GM18507 (cell line): ENCODE results near the gene FAM13A.
"Not testable (repeated sequence)": the region's sequence is repeated elsewhere in the genome, so short reads cannot be mapped to it uniquely, and the experiment has no call there.

ENCODE experiments used
- DNase-seq: peaks from one replicate; pipeline ENCODE4 v3.0.0; 2011; ENCODE audit warnings: low read depth; ENCODE audit not compliant: insufficient read length; ENCODE audit errors: extremely low spot score
- FAIRE-seq: peaks from 2 replicates; lab custom pipeline; 2011; peaks lifted over from hg19 to GRCh38; lab: Jason Lieb, UNC

The FAM13A gene

DNA sequence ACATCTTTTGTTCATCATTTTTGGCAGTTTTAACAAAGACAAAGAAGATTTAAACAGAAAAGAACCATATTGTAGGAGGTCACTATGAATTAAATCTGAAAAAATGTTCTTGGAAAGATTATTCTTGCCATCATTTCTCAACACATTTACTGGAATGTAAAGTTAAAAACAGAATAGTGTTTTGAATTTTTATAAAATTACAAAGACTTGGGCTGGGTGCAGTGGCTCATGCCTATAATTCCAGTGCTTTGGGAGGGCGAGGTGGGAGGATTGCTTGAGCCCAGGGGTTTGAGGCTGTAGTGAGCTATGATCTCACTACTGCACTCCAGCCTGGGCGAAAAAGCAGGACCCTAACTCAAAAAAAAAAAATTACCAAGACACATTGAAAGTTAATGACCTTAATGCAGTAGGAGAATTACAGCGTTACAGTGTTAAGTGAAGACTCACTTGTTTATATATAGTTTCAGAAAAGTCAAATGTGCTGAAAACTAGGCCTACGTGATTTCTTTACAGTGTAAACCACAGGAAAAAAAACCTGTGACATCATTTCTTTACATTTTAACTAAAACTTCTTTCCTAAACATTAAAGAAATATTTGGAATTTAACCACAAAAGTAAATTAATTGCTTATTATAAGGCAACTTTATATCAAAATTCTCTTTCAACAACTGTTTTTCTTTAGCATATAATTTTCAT is 7.9 kb downstream of the FAM13A start:
- DNase-seq = no peak
- no peak for FAIRE-seq

DNA sequence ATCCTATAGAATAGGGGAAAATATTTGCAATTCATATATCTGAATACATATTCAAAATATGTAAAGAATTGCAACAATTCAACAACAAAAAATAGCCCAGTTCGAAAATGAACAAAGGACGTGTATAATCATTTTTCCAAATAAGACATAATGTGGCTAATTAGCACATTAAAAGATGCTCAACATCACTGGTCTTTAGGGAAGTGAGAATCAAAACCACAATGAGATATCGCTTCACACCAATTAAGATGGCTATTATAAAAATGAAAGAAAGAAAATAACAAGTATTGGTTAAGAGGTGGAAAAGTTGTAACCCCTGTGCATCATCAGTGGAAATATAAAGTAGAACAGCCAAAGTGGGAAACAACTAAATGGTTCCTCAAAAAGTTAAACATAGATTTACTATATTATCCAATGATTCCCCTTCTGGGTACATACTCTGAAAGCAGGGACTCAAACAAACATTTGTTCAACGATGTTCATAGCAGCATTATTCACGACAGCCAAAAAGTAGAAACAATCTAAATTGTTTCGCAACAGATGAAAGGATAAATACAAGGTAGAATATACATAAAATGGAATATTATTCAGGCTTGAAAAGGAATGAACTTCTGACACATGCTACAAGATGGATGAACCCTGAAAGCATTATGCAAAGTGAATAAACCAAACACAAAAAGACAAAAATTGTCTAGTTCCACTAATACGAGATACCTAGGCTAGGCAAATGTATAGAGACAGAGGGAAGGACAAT is 12.7 kb downstream of the FAM13A start:
- FAIRE-seq = no peak
- no peak for DNase-seq

DNA sequence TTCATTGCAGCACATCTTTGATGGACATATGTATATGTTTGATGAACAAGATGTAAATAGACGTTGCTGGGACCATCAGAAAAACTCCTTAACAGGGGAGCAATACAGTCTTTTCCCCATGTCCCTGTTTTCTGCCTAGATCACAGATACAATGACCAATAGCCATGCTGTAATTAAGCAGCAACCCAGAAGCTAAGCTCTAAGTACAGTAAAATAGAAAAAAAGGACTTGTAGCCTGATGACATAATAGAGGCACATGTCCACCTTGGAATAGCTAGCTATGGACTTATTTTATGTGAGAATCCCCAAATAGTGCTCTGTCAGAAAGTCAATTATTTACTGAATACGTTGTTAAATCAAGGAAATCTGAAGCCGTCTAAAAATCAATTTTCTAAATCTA is 14.9 kb downstream of the FAM13A start:
- FAIRE-seq (no peak), DNase-seq (no peak)

DNA sequence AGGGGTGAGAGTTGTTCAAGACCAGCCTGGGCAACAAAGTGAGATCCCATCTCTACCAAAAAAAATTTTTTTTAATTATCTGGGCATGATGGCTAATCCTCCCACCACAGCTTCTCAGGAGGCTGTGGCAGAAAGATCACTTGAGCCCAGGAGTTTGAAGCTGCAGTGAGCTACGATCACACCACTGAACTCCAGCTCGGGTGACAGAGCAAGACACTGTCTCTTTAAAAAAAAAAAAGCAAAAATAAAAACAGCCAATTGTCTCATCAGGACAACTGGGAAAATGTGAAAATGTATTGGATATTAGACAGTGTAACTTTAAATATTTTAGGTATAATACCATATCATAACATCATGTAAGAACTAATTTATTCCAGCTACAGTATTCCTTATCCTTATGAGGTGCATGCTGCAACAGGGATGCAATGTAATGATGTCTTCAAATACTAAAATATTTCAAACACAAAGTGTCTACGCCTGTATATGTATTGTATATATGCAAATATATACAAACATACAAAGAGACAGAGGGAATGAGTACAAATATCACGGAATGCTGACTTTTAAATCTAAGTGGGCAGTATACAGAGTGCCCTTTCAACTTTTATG is 17.2 kb downstream of the FAM13A start:
- DNase-seq = no peak
- no peak for FAIRE-seq

DNA sequence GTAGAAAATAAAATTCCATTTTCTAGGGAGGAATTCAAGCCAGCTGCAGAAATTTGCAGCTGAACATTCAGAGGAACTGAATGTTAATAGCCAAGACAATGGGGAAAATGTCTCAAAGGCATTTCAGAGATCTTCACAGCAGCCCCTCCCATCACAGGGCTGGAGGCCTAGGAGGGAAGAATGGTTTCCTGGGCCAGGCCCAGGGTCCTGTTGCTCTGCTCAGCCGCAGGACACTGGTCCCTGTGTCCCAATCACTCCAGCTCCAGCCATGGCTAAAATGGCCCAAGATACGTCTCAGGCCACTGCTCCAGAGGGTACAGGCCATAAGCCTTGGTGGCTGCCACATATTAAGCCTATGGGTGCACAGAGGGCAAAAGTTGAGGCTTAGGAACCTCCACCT is 20.4 kb downstream of the FAM13A start:
- DNase-seq (no peak), FAIRE-seq (no peak)

DNA sequence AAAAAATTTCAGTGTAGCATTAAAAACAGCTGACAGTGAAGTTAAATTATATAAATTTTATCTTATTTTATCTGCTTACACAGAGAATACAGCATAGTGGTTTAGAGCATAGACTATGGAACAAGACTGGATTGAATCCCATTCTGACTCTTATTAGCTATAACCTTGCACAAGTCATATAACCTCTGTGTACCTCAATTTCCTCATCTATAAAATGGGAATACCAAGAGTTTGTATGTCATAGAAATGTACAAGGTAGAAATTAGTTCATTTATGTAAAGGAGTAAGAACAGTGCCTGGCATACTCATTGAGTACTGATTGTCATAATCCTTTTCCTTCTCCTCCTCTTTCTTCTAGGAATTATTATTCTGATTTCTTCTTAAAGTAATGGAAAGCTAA is 25.7 kb downstream of the FAM13A start:
- DNase-seq = no peak
- FAIRE-seq = no peak

DNA sequence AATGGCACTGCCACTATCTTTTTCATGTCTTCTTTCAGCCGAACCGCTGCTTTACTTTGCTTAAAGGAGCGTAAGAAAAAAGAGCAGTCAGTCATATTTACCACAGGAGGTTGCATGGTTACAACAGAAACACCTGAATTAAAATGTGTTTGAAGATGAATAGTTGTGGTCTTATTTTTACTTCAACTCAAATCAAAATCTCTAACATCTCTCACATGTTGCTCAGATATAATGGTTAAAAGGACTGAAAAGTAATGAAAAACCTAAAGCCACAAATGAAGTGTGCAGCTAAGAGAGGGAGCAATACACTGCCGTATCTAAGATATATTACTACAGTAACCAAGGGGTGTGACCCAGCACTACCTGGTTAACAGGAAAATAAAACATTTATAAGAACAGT is 27.4 kb downstream of the FAM13A start:
- no peak for FAIRE-seq
- no peak for DNase-seq

DNA sequence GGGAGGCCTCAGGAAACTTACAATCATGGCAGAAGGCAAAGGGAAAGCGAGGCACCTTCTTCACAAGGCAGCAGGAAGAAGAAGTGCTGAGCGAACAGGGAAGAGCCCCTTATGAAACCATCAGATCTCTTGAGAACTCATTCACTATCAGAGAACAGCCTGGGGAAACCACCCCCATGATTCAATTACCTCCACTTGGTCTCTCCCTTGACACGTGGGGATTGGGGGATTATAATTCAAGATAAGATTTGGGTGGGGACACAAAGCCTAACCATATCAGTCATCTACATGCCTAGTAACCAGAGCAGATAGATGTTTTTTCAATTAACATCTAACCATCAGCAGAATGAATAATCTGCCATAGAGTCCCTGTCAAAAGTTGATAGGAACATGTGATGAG is 30.4 kb downstream of the FAM13A start:
- no peak for DNase-seq
- no peak for FAIRE-seq

DNA sequence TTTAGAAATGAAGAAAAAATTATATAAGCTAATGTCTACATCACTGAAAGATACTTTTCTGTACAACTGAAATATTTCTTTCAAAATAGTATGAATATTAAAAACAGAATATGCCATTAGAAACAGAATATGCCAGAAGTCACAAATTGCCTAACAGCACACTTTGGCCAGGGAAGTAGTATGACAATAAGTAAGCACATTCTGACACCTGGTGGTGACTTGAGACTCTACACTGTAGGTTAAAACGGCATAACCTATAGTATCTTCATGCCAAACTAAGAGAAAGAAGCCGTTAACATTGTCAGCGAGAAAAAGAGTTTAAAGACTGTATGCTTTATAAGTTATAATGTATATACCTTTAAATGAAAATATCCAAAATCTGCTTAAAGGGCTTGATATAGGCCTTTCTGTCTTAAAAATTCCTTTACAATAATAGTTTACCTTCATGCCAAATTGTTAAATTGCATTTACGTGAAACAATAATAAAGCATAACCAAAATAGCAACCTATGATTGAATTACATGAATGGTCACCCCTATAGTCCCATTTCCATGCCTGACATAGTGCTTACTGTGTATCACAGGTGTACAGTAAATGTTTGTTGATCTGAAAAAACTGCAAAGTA is 32.8 kb downstream of the FAM13A start:
- DNase-seq = peak; percentile 25

DNA sequence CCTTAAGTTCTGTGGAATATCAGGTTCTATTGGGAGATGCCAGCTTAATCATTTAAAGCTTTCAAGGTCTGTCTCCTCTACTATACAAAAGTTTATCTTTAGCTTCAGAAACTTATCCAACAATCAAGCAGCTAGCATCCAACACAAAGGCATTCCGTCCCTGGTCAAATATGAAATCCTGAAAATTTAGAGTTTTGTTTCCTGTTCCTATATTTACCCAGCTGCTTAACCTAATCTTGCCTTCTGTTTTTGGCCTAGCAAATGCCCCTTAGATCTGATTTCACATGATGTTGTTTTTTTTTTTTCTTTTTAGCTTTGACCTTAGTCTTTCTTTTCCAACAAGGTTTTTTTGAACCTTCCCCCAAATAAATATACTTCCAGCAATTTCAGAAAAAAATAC is 33.8 kb downstream of the FAM13A start:
- DNase-seq = no peak
- no peak for FAIRE-seq

More for the DNA sequence above, 32.8 kb downstream of the FAM13A start:
- FAIRE-seq = peak; percentile 91

DNA sequence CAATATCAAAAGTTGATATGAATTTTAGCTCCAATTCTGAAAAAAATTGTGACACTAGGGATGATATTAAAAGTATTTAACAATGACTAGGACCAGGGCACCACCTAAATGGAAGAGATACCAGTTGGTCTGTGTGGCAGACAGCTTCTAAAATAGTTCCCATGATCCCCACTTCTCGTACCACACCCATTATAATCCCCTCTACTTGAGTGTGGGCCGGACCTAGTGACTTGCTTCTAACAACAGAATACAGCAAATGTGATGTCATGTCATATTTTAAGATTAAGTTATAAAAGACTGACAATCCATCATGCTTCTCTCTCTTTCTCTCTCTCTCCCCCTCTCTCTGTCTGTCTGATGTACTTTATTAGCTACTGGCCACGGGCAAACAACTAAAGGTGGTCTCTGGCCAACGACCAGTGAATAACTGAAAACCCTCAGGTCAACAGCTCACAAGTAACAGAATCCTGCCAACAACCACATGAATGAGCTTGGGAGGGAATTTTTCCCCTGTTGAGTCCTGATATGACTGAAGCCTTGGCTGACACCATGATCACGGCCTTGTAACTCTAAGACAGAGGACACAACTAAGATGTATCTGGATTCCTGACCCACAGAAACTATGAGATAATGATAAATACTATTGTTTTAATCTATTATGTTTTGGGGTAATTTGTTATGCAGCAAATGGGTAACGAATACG is 34.4 kb downstream of the FAM13A start:
- no peak for FAIRE-seq
- DNase-seq = no peak

DNA sequence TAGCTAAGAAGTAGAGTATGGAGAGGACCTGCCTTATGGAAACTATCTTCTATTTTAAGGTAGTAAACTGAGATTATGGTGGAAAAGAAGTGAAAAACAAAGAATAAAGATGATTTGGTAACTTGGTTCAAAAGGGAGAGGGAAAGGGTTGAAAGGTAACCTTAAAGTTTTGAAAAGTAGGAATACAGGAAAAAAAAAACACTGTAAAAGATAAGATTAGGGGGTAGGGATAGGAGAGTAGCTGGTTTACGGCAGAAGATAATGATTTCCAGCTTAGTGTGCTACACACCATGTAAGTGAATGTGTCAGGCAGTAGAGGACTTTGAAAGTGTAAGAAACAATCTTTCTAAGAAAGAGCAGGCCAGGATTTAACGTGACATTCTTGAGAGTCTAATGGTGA is 35.3 kb downstream of the FAM13A start:
- DNase-seq (no peak), FAIRE-seq (no peak)

DNA sequence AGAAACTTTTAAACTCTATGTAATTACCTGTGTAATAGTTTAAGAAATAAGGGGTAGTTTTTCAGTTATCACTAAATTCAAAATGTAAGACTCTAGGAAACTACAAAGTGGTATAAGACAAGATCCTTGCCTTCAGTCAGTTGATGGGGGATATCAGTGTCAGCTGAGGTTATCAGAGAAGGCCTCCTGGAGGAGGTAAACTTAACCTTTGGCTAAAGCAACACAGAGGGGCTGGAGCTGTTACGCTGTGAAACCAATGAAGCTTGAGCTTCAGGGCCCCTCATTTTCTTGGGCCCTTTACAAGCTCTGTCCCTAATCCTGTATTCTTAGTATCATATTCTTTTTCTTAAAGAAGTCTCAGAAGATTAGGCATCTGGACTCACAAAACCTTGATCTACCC is 35.9 kb downstream of the FAM13A start:
- FAIRE-seq (no peak), DNase-seq (no peak)

DNA sequence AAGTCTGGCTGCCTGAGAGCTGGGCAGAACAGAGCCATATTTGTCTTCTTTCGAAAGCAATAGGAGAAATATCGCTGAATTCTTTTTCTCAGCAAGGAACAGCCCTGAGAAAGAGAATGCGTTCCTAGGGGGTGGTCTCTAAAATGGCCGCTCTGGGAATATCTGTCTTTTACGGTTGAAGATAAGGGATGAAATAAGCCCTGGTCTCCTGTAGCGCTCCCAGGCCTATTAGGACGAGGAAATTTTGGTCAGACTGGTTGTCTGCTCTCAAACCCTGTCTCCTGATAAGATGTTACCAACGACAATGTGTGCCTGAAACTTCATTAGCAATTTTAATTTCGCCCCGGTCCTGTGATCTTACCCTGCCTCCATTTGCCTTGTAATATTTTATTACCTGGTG is 42.1 kb downstream of the FAM13A start:
- not testable (repeated sequence) for DNase-seq, FAIRE-seq

DNA sequence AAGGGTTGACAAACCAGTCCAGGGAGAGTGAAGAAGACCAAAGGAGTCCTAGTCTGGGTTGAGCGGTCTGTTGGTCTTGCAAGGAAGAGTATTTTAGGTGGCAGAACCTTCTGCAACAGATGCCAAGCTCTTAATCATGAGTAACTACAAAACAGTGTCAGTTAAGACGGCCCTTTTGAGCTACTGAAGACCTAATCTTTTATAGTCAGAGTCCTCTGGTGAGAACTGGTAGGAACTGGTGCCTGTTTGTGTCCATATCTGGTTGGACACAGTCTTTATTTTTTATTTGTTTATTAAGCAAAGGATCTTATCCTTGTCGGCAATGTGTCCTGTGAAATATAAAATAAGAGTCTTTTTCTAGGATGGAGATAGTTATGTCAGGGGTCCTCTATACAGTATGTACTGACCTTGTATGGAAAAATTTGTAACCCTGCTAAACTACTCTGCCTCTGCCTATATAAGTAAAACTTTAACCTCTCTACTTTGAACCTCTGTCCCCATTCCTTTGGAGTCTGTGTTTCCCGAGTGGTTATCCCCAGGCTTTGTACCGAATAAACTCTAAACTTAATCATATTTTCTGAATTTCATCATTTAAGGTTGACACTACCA is 47.1 kb downstream of the FAM13A start:
- FAIRE-seq (no peak), DNase-seq (no peak)

DNA sequence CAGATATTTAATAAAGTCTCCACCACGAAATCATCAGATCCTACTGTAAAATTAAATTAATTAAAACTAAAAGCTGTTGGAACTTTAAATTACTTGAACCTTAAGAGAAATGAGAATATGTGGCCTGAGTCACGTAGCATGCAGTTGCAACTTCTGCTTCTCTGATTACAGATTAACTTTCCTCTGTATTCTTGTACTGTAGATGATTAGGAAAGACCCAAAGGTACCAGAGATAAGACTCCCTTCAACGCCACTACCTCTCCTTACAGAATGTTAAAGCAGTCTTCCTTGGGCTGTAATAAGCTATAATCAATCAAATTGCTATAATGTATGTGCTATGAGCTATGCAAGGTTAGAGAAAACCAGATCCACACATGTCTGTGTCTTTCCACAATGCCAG is 47.9 kb downstream of the FAM13A start:
- FAIRE-seq (peak; percentile 69), DNase-seq (no peak)

DNA sequence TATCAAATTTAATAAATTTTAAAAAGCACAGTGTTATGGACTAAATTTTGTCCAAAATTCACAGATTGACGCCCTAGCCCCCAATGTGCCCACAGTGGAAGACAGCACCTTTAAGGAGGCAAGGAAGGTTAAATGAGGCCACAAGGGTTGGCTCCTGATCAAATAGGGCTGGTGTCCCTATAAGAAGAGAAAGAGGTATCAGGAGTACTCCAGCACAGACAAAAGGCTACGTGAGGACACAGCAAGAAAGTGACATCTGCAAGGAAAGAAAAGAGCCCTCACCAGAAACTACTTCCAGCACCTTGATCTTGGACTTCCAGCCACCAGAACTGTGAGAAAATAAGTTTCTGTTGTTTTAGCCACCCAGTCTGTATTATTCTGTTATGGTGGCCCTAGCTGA is 48.8 kb downstream of the FAM13A start:
- peak; percentile 26 for FAIRE-seq
- no peak for DNase-seq

DNA sequence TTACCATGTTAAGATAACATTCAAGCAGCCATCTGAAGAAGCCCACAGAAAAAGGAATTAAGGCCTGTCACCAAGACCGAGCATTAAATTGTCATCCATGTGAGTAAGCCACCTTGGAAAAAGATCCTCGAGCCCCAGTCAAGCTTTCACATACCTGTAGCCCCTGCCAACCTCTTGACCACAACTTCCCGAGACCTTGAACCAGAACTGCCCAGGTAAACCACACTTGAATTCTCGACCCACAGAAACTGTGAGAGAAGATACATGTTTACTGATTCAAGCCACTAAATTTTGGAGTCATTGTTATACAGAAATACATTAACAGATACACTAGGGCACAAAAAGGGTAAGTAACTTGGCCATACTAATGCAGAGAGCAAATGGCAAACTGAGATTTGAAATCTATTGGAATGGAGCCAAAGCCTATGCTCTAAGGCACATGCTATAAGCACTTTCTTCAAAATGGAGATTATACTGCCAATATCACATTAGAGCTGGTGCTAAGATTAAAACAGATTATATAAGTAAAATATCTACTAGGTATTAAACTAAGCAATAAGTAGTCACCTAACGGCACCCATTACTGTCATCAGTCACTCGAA is 49.5 kb downstream of the FAM13A start:
- DNase-seq = no peak
- FAIRE-seq = no peak

DNA sequence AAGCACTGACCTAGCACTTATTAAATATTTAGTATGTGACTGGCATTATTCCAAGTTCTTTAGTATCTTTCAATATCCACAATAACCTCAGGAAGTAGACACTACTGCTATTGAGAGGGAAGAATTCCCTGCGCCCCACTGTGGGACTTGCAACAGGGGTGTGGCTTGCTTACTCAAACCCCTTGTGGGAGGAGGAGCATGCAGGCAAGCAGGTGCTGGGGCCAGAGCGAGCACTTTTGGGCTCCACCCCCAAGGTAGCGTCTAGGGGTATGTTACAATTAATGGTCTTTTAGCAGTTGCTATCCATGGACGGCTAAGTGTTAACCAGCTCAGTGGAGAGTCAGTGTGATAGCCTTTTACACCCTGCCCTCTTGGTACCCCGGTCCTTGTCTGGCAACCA is 50.7 kb downstream of the FAM13A start:
- DNase-seq = no peak
- no peak for FAIRE-seq
